ENCODE measurements around the gene ME2.
"Not testable (repeated sequence)": the region's sequence is repeated elsewhere in the genome, so short reads cannot be mapped to it uniquely, and the experiment has no call there.

ME2 gene

GRCh38 chr18:50878345-50879301 lies at the start of gene ME2:
Gene ME2, plus strand, starts transcription at chr18:50879118. Its CDS starts 16,703 bp downstream, at chr18:50895821.
- Histone ChIP-seq H3K27me3 (ENCODE audit: control insufficient read depth in 1 of 2, insufficient read depth in 2 of 2, low read length in 2 of 2) (no peaks in the 10 kb centered on the region), H3K4me1 (ENCODE audit: control insufficient read depth, insufficient read depth, low read length) (peaks cover 6% of the 10 kb centered on the region), H3K9me3 (ENCODE audit: control insufficient read depth in 2 of 2, low read length in 2 of 2) (no peaks in the 10 kb centered on the region), H3K9ac (ENCODE audit: low read length in 2 of 2) (peak within 1 kb of the TSS; percentile 89 to 90), H3K4me3 (ENCODE audit: low read length in 2 of 2) (peak within 1 kb of the TSS; percentile 78 to 92), H3K27ac (ENCODE audit: low read length) (peak within 1 kb of the TSS; percentile 80), H3K36me3 (ENCODE audit: control insufficient read depth in 2 of 2, insufficient read depth in 2 of 2, low read length in 2 of 2) (no peaks in the 10 kb centered on the region)

DNA sequence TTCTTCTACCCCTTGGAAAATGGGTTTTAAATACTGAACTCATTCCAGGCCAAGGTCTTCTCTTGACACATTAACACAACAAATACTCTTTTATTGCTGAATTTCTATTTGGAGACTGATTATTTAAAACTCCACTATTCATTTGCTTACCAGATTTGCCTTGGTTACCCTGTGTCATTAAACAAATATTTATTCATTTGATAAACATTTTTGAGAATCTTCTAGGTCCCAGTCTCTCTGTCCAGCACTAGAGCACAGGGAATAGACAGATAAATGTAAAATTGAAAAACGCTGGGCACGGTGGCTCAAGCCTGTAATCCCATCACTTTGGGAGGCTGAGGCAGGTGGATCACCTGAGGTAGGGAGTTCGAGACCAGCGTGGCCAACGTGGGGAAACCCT lies 49.3 kb upstream of the ME2 start:
- Histone ChIP-seq H3K9me3 (ENCODE audit: control insufficient read depth in 2 of 2, low read length in 2 of 2) (no peaks in the 10 kb centered on the region), H3K27me3 (ENCODE audit: control insufficient read depth in 1 of 2, insufficient read depth in 2 of 2, low read length in 2 of 2) (no peaks in the 10 kb centered on the region), H3K4me1 (ENCODE audit: control insufficient read depth, insufficient read depth, low read length) (no peaks in the 10 kb centered on the region), H3K4me3 (ENCODE audit: low read length in 2 of 2) (no peak overlapping the region), H3K9ac (ENCODE audit: low read length in 2 of 2) (no peak overlapping the region), H3K36me3 (ENCODE audit: control insufficient read depth in 2 of 2, insufficient read depth in 2 of 2, low read length in 2 of 2) (no peaks in the 10 kb centered on the region), H3K27ac (ENCODE audit: low read length) (no peak overlapping the region)

DNA sequence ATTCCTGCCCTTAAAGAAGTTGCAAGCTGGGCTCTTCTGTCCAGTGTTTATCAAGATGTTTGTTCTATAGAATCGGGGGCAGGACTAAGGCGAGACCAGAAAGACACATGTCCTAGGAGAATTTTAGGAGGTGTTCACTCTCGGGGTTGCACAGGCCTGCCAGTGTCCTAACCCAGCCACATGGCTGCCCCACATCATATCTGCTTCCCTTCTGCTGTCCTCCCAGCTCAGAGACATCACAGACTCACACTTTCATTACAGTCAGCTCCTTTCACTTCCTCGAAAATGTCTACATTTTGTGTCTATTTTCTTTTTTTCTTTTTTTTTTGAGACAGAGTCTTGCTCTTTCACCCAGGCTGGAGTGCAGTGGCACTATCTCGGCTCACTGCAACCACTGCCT lies 48.4 kb upstream of the ME2 start:
- Histone ChIP-seq H3K4me3 (ENCODE audit: low read length in 2 of 2) (no peak overlapping the region), H3K9me3 (ENCODE audit: control insufficient read depth in 2 of 2, low read length in 2 of 2) (no peaks in the 10 kb centered on the region), H3K9ac (ENCODE audit: low read length in 2 of 2) (no peak overlapping the region), H3K4me1 (ENCODE audit: control insufficient read depth, insufficient read depth, low read length) (no peaks in the 10 kb centered on the region), H3K27ac (ENCODE audit: low read length) (no peak overlapping the region), H3K27me3 (ENCODE audit: control insufficient read depth in 1 of 2, insufficient read depth in 2 of 2, low read length in 2 of 2) (no peaks in the 10 kb centered on the region), H3K36me3 (ENCODE audit: control insufficient read depth in 2 of 2, insufficient read depth in 2 of 2, low read length in 2 of 2) (no peaks in the 10 kb centered on the region)

GRCh38 chr18:50832754-50833153 lies 46.2 kb upstream of the ME2 start:
- Histone ChIP-seq H3K4me3 (ENCODE audit: low read length in 2 of 2) (no peak overlapping the region), H3K9ac (ENCODE audit: low read length in 2 of 2) (no peak overlapping the region), H3K9me3 (ENCODE audit: control insufficient read depth in 2 of 2, low read length in 2 of 2) (no peaks in the 10 kb centered on the region), H3K27ac (ENCODE audit: low read length) (no peak overlapping the region), H3K4me1 (ENCODE audit: control insufficient read depth, insufficient read depth, low read length) (no peaks in the 10 kb centered on the region), H3K36me3 (ENCODE audit: control insufficient read depth in 2 of 2, insufficient read depth in 2 of 2, low read length in 2 of 2) (no peaks in the 10 kb centered on the region), H3K27me3 (ENCODE audit: control insufficient read depth in 1 of 2, insufficient read depth in 2 of 2, low read length in 2 of 2) (no peaks in the 10 kb centered on the region)

DNA sequence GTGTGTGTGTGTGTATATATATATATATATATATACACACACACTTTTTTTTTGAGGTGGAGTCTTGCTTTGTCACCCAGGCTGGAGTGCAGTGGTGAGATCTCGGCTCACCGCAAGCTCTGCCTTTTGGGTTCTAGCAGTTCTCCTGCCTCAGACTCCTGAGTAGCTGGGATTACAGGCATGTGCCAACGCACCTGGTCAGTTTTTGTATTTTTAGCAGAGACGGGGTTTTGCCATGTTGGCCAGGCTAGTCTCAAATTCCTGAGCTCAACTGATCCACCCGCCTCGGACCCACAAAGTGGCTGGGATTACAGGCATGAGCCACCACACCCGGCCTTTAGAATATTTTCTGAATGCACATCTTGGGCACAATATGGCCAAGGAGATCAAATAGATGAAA lies 45.4 kb upstream of the ME2 start:
- not testable (repeated sequence) for H3K27ac ChIP-seq (ENCODE audit: low read length); H3K9ac ChIP-seq (ENCODE audit: low read length in 2 of 2); H3K4me3 ChIP-seq (ENCODE audit: low read length in 2 of 2); H3K36me3 ChIP-seq (ENCODE audit: control insufficient read depth in 2 of 2, insufficient read depth in 2 of 2, low read length in 2 of 2); H3K27me3 ChIP-seq (ENCODE audit: control insufficient read depth in 1 of 2, insufficient read depth in 2 of 2, low read length in 2 of 2); H3K9me3 ChIP-seq (ENCODE audit: control insufficient read depth in 2 of 2, low read length in 2 of 2); H3K4me1 ChIP-seq (ENCODE audit: control insufficient read depth, insufficient read depth, low read length)

DNA sequence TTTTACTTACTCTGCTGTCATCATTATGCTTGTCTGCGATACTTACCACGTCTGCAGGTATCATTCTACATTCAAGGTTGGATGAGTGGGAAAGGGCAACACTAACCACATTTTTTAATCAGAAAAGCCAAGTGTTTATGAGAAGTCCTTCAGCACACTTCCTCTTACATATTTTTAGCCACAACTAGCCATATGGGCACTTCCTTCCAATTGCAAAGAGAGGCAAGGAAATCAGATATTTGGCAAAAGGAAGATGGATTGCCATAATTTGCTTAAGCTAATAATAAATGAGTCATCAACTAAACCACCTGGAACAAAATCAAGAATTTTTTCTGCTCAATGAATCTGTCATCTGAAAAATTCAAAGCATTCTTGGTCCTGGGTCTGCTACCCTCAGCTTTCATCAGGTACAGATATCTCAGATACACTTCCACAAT lies 42.4 kb upstream of the ME2 start:
- Histone ChIP-seq H3K27me3 (ENCODE audit: control insufficient read depth in 1 of 2, insufficient read depth in 2 of 2, low read length in 2 of 2) (peaks cover 0 to 2% of the 10 kb centered on the region in 2 donors), H3K9me3 (ENCODE audit: control insufficient read depth in 2 of 2, low read length in 2 of 2) (no peaks in the 10 kb centered on the region), H3K36me3 (ENCODE audit: control insufficient read depth in 2 of 2, insufficient read depth in 2 of 2, low read length in 2 of 2) (no peaks in the 10 kb centered on the region), H3K27ac (ENCODE audit: low read length) (no peak overlapping the region), H3K4me3 (ENCODE audit: low read length in 2 of 2) (no peak overlapping the region), H3K4me1 (ENCODE audit: control insufficient read depth, insufficient read depth, low read length) (no peaks in the 10 kb centered on the region), H3K9ac (ENCODE audit: low read length in 2 of 2) (no peak overlapping the region)

GRCh38 chr18:50839341-50839740 lies 39.6 kb upstream of the ME2 start:
- Histone ChIP-seq H3K36me3 (ENCODE audit: control insufficient read depth in 2 of 2, insufficient read depth in 2 of 2, low read length in 2 of 2) (no peaks in the 10 kb centered on the region), H3K4me1 (ENCODE audit: control insufficient read depth, insufficient read depth, low read length) (no peaks in the 10 kb centered on the region), H3K4me3 (ENCODE audit: low read length in 2 of 2) (no peak overlapping the region), H3K9me3 (ENCODE audit: control insufficient read depth in 2 of 2, low read length in 2 of 2) (no peaks in the 10 kb centered on the region), H3K27me3 (ENCODE audit: control insufficient read depth in 1 of 2, insufficient read depth in 2 of 2, low read length in 2 of 2) (peaks cover 0 to 2% of the 10 kb centered on the region in 2 donors), H3K27ac (ENCODE audit: low read length) (no peak overlapping the region), H3K9ac (ENCODE audit: low read length in 2 of 2) (no peak overlapping the region)

- H3K9me3 ChIP-seq (ENCODE audit: control insufficient read depth in 2 of 2, low read length in 2 of 2): no peaks in the 10 kb centered on the region
- H3K27ac ChIP-seq (ENCODE audit: low read length): no peak overlapping the region
- no peaks in the 10 kb centered on the region for H3K4me1 ChIP-seq (ENCODE audit: control insufficient read depth, insufficient read depth, low read length)
- H3K27me3 ChIP-seq (ENCODE audit: control insufficient read depth in 1 of 2, insufficient read depth in 2 of 2, low read length in 2 of 2): peaks cover 0 to 2% of the 10 kb centered on the region in 2 donors
- H3K36me3 ChIP-seq (ENCODE audit: control insufficient read depth in 2 of 2, insufficient read depth in 2 of 2, low read length in 2 of 2): no peaks in the 10 kb centered on the region
- no peak overlapping the region for H3K9ac ChIP-seq (ENCODE audit: low read length in 2 of 2)
- no peak overlapping the region for H3K4me3 ChIP-seq (ENCODE audit: low read length in 2 of 2)
Measured at GRCh38 chr18:50839996-50840395, 38.9 kb upstream of the ME2 start.

DNA sequence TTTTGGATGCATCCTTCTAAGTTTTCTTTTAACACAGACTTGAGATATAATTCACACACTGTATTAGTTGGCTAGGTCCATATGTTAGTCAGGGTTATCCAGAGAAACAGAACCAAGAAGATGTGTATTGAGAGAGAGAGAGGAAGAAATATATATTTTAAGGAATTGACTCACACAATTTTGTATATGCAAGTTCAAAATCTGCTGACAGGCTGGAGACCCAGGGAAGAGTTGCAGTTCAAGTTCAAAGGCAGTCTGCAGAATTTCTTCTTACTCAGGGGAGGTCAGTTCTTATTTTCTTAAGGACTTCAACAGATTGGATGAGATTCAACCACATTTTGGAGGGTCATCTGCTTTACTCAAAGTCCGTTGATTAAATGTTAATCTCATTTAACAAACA lies 36.1 kb upstream of the ME2 start:
- no peak overlapping the region for H3K27ac ChIP-seq (ENCODE audit: low read length)

DNA sequence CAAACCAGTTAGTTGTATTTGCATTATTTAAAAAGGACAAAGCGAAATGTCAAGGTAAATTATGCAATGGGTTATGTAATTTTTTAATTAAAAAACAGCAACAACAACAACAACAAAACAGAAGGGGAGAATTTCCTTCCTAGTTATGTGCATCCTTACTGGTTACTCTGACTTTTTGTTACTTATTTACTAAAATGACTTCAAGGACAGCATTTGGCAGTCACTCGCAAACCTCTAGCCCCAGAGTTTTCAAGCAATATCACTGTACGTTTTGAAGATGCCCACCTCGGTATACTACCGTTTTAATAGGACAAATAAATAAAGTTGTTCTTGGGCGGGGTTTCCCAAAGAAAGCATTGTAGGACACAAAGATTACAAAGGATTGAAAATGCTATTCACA lies 34.4 kb upstream of the ME2 start:
- no peak overlapping the region for H3K9ac ChIP-seq (ENCODE audit: low read length in 2 of 2)
- no peaks in the 10 kb centered on the region for H3K36me3 ChIP-seq (ENCODE audit: control insufficient read depth in 2 of 2, insufficient read depth in 2 of 2, low read length in 2 of 2)
- H3K4me3 ChIP-seq (ENCODE audit: low read length in 2 of 2): no peak overlapping the region
- peaks cover 0 to 2% of the 10 kb centered on the region in 2 donors for H3K27me3 ChIP-seq (ENCODE audit: control insufficient read depth in 1 of 2, insufficient read depth in 2 of 2, low read length in 2 of 2)
- no peak overlapping the region for H3K27ac ChIP-seq (ENCODE audit: low read length)
- H3K4me1 ChIP-seq (ENCODE audit: control insufficient read depth, insufficient read depth, low read length): no peaks in the 10 kb centered on the region
- H3K9me3 ChIP-seq (ENCODE audit: control insufficient read depth in 2 of 2, low read length in 2 of 2): no peaks in the 10 kb centered on the region

More for the DNA sequence above, 36.1 kb upstream of the ME2 start:
- Histone ChIP-seq H3K4me1 (ENCODE audit: control insufficient read depth, insufficient read depth, low read length) (no peaks in the 10 kb centered on the region), H3K27me3 (ENCODE audit: control insufficient read depth in 1 of 2, insufficient read depth in 2 of 2, low read length in 2 of 2) (peaks cover 0 to 2% of the 10 kb centered on the region in 2 donors), H3K36me3 (ENCODE audit: control insufficient read depth in 2 of 2, insufficient read depth in 2 of 2, low read length in 2 of 2) (no peaks in the 10 kb centered on the region), H3K4me3 (ENCODE audit: low read length in 2 of 2) (no peak overlapping the region), H3K9ac (ENCODE audit: low read length in 2 of 2) (no peak overlapping the region), H3K9me3 (ENCODE audit: control insufficient read depth in 2 of 2, low read length in 2 of 2) (no peaks in the 10 kb centered on the region)

DNA sequence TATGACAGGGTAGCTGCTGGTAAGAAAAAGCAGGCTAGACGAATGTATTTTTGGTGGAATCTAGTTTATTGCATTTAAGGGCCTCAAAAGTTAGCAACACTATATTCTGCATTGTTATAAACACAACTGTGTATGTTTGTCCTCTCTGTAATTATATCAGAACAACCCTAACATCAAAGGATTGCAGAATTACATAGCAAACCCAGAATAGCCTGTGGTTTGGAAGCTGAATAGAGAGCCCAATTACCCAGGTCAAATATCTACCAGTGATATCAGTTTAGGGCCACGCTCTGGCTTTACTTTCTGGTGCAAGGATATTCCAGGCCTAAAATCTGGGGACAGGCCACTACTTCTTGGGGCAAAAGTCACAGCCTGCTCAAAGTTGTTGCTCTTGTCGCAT lies 34.0 kb upstream of the ME2 start:
- no peak overlapping the region for H3K4me3 ChIP-seq (ENCODE audit: low read length in 2 of 2)
- no peak overlapping the region for H3K9ac ChIP-seq (ENCODE audit: low read length in 2 of 2)
- no peak overlapping the region for H3K27ac ChIP-seq (ENCODE audit: low read length)
- H3K27me3 ChIP-seq (ENCODE audit: control insufficient read depth in 1 of 2, insufficient read depth in 2 of 2, low read length in 2 of 2): no peaks in the 10 kb centered on the region
- H3K9me3 ChIP-seq (ENCODE audit: control insufficient read depth in 2 of 2, low read length in 2 of 2): no peaks in the 10 kb centered on the region
- H3K4me1 ChIP-seq (ENCODE audit: control insufficient read depth, insufficient read depth, low read length): no peaks in the 10 kb centered on the region
- H3K36me3 ChIP-seq (ENCODE audit: control insufficient read depth in 2 of 2, insufficient read depth in 2 of 2, low read length in 2 of 2): no peaks in the 10 kb centered on the region
